Upper lobe of left lung (tissue), 6 donors: ENCODE results near the gene TSG101. TPM values are rescaled to one million over a fixed set of nuclear protein-coding genes. Genes with fewer than 3 reads are reported as not detected.

Experiments
- ATAC-seq, 2 donors: fragments of 200-7000 bp; cut with Tn5 transposase; one replicate each; pipeline ENCODE4 v1.9.1; 2022; ENCODE audit warnings: mild to moderate bottlenecking in 2 of 2, moderate library complexity in 2 of 2; ENCODE audit not compliant: low FRiP score in 2 of 2
- DNase-seq, 2 donors: peaks; one replicate each; pipeline ENCODE4 v3.0.0-alpha.2; 2019 to 2020
- H3K27ac ChIP-seq, 4 donors: fragments of 200-600 bp; sonication (generic); one replicate each; pipeline ENCODE4 v1.5.1; 2016 to 2019
- H3K27me3 ChIP-seq, 4 donors: fragments of 200-600 bp; sonication (generic); one replicate each; pipeline ENCODE4 v1.5.1; 2017 to 2019
- H3K36me3 ChIP-seq, 4 donors: fragments of 200-600 bp; sonication (generic); one replicate each; pipeline ENCODE4 v1.5.1; 2016 to 2019
- H3K4me1 ChIP-seq, 4 donors: fragments of 200-600 bp; sonication (generic); one replicate each; pipeline ENCODE4 v1.5.1; 2018 to 2019
- H3K4me3 ChIP-seq, 4 donors: fragments of 200-600 bp; sonication (generic); one replicate each; pipeline ENCODE4 v1.5.1; 2017 to 2019; ENCODE audit warnings: mild to moderate bottlenecking in 2 of 4, moderate library complexity in 1 of 4
- H3K9me3 ChIP-seq, 4 donors: fragments of 200-600 bp; sonication (generic); one replicate each; pipeline ENCODE4 v1.5.1; 2018 to 2019
- EP300 ChIP-seq, 4 donors: sonication (generic); formaldehyde crosslinking; IDR thresholded peaks; one replicate each; pipeline ENCODE4 v1.5.1; 2017; ENCODE audit warnings: antibody characterized with exemption in 4 of 4, control low read depth in 2 of 4
- POLR2A ChIP-seq, 4 donors: fragments of 450-650 bp; IDR thresholded peaks; one replicate each; pipeline ENCODE4 v1.5.1; 2016 to 2017; ENCODE audit warnings: antibody characterized with exemption in 4 of 4, mild to moderate bottlenecking in 2 of 4
- POLR2AphosphoS5 ChIP-seq, 2 donors: sonication (generic); formaldehyde crosslinking; IDR thresholded peaks; one replicate each; pipeline ENCODE4 v1.5.1; 2017; ENCODE audit warnings: antibody characterized with exemption in 2 of 2
- WGBS, 2 donors: methylation state at CpG; one replicate each; pipeline ENCODE4 v1.1.5; 2017 to 2018; 5-methylcytosine and 5-hydroxymethylcytosine counted together
- total RNA-seq, 6 donors: library from RNA; depleted of rRNA in 4 of 6; stranded (reverse); fragments of >200 nt in 4 of 6; gene quantifications; one replicate each; pipeline versions ENCODE4 v1.1.0 to v1.2.1, GENCODE V29; 2016 to 2021
- TF ChIP-seq, protein P1 (sequence below), 6 experiments: fragments of 450-650 bp in 4 of 6; fragments of 200-600 bp in 2 of 6; sonication (generic) in 2 of 6; IDR thresholded peaks; one replicate each; pipeline ENCODE4 v1.5.1; 2016 to 2019; ENCODE audit warnings: antibody characterized with exemption in 6 of 6
- donor health status: DM: no; HTN: no; CAD: no; lungs with moderate emphysema.
- donor health status: DM: no; HTN: yes; CAD: no; lungs with severe emphysema.

TSG101 gene
- total RNA-seq, 6 donors from 2014 or later: 40.9 to 77.2 (median 56.8) TPM

DNA sequence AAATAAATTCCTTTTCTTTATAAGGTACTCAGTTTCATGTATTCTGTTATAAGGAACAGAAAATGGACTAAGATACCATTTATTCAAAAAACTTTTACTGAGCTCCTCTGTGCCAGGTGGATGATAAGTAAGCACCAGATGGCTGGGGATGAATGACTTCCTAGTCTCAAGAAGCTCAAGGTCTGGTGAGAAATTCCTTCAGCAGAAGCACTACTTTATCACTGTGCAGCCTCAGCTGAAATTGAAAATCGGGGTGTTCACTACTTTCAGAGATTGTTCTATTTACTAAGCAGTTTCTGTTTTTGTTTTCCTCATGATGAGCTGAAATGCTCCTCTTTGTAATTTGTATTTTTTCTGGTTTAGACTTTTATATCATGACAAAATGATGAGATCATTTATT lies 63.3 kb downstream of the TSG101 start:
- TF ChIP-seq, protein P1, sequence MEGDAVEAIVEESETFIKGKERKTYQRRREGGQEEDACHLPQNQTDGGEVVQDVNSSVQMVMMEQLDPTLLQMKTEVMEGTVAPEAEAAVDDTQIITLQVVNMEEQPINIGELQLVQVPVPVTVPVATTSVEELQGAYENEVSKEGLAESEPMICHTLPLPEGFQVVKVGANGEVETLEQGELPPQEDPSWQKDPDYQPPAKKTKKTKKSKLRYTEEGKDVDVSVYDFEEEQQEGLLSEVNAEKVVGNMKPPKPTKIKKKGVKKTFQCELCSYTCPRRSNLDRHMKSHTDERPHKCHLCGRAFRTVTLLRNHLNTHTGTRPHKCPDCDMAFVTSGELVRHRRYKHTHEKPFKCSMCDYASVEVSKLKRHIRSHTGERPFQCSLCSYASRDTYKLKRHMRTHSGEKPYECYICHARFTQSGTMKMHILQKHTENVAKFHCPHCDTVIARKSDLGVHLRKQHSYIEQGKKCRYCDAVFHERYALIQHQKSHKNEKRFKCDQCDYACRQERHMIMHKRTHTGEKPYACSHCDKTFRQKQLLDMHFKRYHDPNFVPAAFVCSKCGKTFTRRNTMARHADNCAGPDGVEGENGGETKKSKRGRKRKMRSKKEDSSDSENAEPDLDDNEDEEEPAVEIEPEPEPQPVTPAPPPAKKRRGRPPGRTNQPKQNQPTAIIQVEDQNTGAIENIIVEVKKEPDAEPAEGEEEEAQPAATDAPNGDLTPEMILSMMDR (IDR thresholded peaks at IDR 0.05): no peak
- TF ChIP-seq POLR2A (IDR thresholded peaks at IDR 0.05): no peak
- no peak for TF ChIP-seq EP300 (IDR thresholded peaks at IDR 0.05)
- TF ChIP-seq POLR2AphosphoS5 (IDR thresholded peaks at IDR 0.05): no peak
- Histone ChIP-seq H3K36me3 (no peaks in the 10 kb centered on the region), H3K4me3 (no peak overlapping the region), H3K4me1 (no peaks in the 10 kb centered on the region), H3K27ac (no peak overlapping the region), H3K27me3 (no peaks in the 10 kb centered on the region), H3K9me3 (no peaks in the 10 kb centered on the region)
- DNase-seq: no peak
- 76 to 83% methylated on average over 1 of the region's 1 CpG for WGBS, 2 donors
- no peak for ATAC-seq

DNA sequence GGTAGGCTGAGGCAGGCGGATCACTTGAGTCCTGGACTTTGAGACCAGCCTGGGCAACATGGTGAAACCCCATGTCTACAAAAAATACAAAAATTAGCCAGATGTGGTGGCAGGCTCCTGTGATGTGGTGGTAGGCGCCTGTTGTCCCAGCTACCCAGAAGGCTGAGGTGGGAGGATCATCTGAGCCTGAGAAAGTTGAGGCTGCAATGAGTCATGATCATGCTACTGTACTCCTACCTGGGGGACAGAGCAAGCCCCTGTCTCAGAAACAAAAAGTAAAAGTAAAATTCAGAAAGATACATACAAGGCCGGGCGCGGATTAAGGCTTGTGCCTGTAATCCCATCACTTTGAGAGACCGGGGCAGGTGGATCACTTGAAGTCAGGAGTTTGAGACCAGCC lies 64.8 kb downstream of the TSG101 start:
- TF ChIP-seq EP300 (IDR thresholded peaks at IDR 0.05) (no peak), POLR2A (IDR thresholded peaks at IDR 0.05) (no peak), POLR2AphosphoS5 (IDR thresholded peaks at IDR 0.05) (no peak)
- TF ChIP-seq, protein P1 (IDR thresholded peaks at IDR 0.05): no peak
- ATAC-seq: no peak
- Histone ChIP-seq H3K36me3 (no peaks in the 10 kb centered on the region), H3K27me3 (no peaks in the 10 kb centered on the region), H3K27ac (no peak overlapping the region), H3K4me3 (no peak overlapping the region), H3K9me3 (no peaks in the 10 kb centered on the region), H3K4me1 (no peaks in the 10 kb centered on the region)
- no peak for DNase-seq
- WGBS, 2 donors: 95 to 99% methylated on average over 6 of the region's 6 CpGs

DNA sequence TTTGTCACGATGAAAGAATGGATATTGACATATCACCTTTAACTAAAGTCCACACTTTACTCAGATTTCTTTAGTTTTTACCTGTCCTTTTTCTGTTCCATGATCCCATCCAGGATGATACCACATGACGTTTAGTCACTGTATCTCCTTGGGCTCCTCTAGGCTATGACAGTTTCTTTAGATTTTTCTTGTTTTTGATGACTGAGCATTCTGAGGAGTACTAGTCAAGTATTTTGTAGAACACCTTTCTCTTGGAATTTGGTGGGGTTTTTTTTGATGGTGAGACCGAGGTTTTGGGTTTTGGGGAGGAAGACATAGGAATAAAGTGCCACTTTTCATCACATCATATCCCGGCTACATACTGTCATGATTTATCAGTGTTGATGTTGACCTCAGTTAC lies 67.1 kb downstream of the TSG101 start:
- H3K9me3 ChIP-seq: no peaks in the 10 kb centered on the region
- no peak overlapping the region for H3K4me3 ChIP-seq
- H3K27ac ChIP-seq: no peak overlapping the region
- H3K4me1 ChIP-seq: no peaks in the 10 kb centered on the region
- H3K36me3 ChIP-seq: no peaks in the 10 kb centered on the region
- no peaks in the 10 kb centered on the region for H3K27me3 ChIP-seq
- DNase-seq (no peak), ATAC-seq (no peak)
- no peak for TF ChIP-seq POLR2AphosphoS5 (IDR thresholded peaks at IDR 0.05)
- TF ChIP-seq, protein P1 (IDR thresholded peaks at IDR 0.05): no peak
- no peak for TF ChIP-seq EP300 (IDR thresholded peaks at IDR 0.05)
- no peak for TF ChIP-seq POLR2A (IDR thresholded peaks at IDR 0.05)
- 89 to 95% methylated on average over 4 of the region's 4 CpGs for WGBS, 2 donors

DNA sequence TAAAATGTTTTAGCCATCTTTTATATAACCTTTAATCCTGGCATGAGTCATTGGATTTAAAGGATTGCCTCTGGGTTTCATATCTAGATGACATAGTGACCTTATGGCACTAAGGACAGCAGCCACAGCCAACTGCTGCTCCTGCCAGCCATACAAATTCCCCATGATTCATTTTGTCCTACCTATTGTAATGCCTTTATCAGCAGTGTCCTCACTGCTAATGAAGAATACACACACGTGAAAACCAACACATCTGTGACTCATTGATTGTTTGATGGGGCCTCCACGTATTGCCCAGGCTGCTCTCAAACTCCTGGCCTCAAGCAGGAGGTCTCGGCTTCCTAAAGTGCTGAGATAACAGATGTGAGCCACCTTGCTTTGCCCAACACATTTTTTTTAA lies 69.3 kb downstream of the TSG101 start:
- Histone ChIP-seq H3K27ac (no peak overlapping the region), H3K36me3 (no peaks in the 10 kb centered on the region), H3K27me3 (no peaks in the 10 kb centered on the region), H3K4me1 (no peaks in the 10 kb centered on the region), H3K9me3 (no peaks in the 10 kb centered on the region), H3K4me3 (no peak overlapping the region)
- WGBS, 2 donors: 59 to 67% methylated on average over 3 of the region's 3 CpGs
- no peak for TF ChIP-seq POLR2A (IDR thresholded peaks at IDR 0.05)
- no peak for ATAC-seq
- no peak for DNase-seq

DNA sequence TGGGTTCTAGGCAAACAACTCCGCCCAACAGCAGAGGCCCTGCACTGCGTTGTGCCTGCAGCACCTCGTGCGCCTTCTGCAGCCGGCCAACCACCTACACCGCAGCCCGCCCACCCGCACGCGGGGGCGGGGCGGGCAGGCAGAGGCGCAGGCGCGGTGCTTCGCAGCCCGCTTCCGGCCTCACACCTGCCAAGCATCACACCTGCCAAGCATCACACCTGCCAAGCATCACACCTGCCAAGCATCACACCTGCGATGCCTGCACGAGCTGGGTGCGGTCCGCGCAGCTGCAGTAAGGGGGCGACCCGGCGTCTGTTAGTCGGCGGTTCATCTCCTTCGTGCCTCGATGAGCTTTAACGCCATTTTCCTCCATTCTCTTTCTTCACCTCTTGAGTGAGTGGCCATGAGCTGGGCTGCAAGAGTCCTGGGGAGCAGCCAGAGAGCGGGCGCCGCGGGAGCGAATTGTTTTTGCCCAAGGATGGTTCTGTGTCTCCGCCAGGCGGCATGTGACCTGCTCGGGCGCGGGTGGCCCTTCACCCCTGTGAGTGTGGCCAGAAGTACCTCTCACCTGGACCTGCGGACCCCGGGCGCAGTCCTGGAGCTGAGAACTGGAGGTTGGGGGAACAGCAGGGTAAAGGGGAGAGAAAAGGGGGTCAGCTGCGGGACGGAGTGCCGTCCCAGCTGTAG lies 70.9 kb downstream of the TSG101 start, which contains the start of gene LDHAL6A:
TSS of gene LDHAL6A (plus strand) at position 171 of the 687 bp plus-strand sequence. CDS start 825 bp downstream, outside the sequence.
- ATAC-seq: peak in 1 of 2 donors; percentile 37
- no peak for TF ChIP-seq POLR2A (IDR thresholded peaks at IDR 0.05)
- TF ChIP-seq EP300 (IDR thresholded peaks at IDR 0.05): no peak
- TF ChIP-seq, protein P1 (IDR thresholded peaks at IDR 0.05): no peak
- TF ChIP-seq POLR2AphosphoS5 (IDR thresholded peaks at IDR 0.05): no peak

More for the DNA sequence above, 70.9 kb downstream of the TSG101 start, which contains the start of gene LDHAL6A:
- peak in 1 of 2 donors; percentile 81 for DNase-seq
- Histone ChIP-seq H3K27me3 (no peaks in the 10 kb centered on the region), H3K27ac (no peak within 1 kb of the TSS), H3K4me3 (no peak within 1 kb of the TSS), H3K36me3 (no peaks in the 10 kb centered on the region), H3K9me3 (no peaks in the 10 kb centered on the region), H3K4me1 (no peaks in the 10 kb centered on the region)
- 79 to 80% methylated on average over 29 to 47 of the region's 47 CpGs for WGBS, 2 donors
